Neural cell (in vitro differentiated cells): ENCODE results near the gene DDI1. TPM values are rescaled to one million over a fixed set of nuclear protein-coding genes. Genes with fewer than 3 reads are reported as not detected.

Experiments
- H2AFZ ChIP-seq: fragments of 200-600, 300-800 bp; sonication (generic), shearing (Covaris generic); 2 replicates; pipeline ENCODE4 v1.6.0; 2014; ENCODE audit warnings: low read depth, mild to moderate bottlenecking, antibody characterized with exemption, low read length, moderate library complexity
- H3F3A ChIP-seq: fragments of 200-600 bp; shearing (Covaris generic); 2 replicates; pipeline ENCODE4 v1.6.1; 2016; ENCODE audit warnings: mild to moderate bottlenecking, moderate library complexity, mixed read lengths, antibody characterized with exemption, low read length; ENCODE audit not compliant: insufficient read depth, poor library complexity, severe bottlenecking
- H3K27ac ChIP-seq: fragments of 200-600, 300-800 bp; sonication (generic), shearing (Covaris generic); 2 replicates; pipeline ENCODE4 v1.5.1; 2014; ENCODE audit warnings: mild to moderate bottlenecking, low read length, moderate library complexity
- H3K27me3 ChIP-seq: fragments of 300-800, 200-600 bp; sonication (generic), shearing (Covaris generic); 2 replicates; pipeline ENCODE4 v1.6.0; 2014; ENCODE audit warnings: mild to moderate bottlenecking, low read depth, low read length, moderate library complexity; ENCODE audit not compliant: insufficient read depth
- H3K36me3 ChIP-seq: fragments of 300-800, 200-600 bp; sonication (generic), shearing (Covaris generic); 2 replicates; pipeline ENCODE4 v1.5.1; 2014; ENCODE audit warnings: mild to moderate bottlenecking, antibody characterized with exemption, low read length, moderate library complexity; ENCODE audit not compliant: insufficient read depth
- H3K4me2 ChIP-seq: fragments of 300-800, 200-600 bp; sonication (generic), shearing (Covaris generic); 2 replicates; pipeline ENCODE4 v1.6.0; 2014; ENCODE audit warnings: mild to moderate bottlenecking, low read length
- H3K4me3 ChIP-seq: fragments of 300-800, 200-600 bp; sonication (generic), shearing (Covaris generic); 2 replicates; pipeline ENCODE4 v1.5.1; 2014; ENCODE audit warnings: mild to moderate bottlenecking, low read length, moderate library complexity
- H3K79me2 ChIP-seq: fragments of 200-600 bp; shearing (Covaris generic); replicated peaks from 2 replicates; pipeline ENCODE4 v1.6.0; 2014; ENCODE audit warnings: mild to moderate bottlenecking, low read length, moderate library complexity; ENCODE audit not compliant: insufficient read depth
- H3K9ac ChIP-seq: fragments of 300-800, 200-600 bp; sonication (generic), shearing (Covaris generic); 2 replicates; pipeline ENCODE4 v1.6.1; 2016; ENCODE audit warnings: mild to moderate bottlenecking, low read length, mixed read lengths
- H3K9me2 ChIP-seq: fragments of 200-600 bp; shearing (Covaris generic); 2 replicates; pipeline ENCODE4 v1.6.1; 2016; ENCODE audit warnings: mild to moderate bottlenecking, low read length, mixed read lengths; ENCODE audit not compliant: insufficient read depth
- H3K9me3 ChIP-seq: fragments of 200-600, 300-800 bp; sonication (generic), shearing (Covaris generic); 2 replicates; pipeline ENCODE4 v1.6.1; 2016; ENCODE audit warnings: mild to moderate bottlenecking, mixed run types, low read length, moderate library complexity, mixed read lengths
- H4K20me1 ChIP-seq: fragments of 200-600 bp; shearing (Covaris generic); 2 replicates; pipeline ENCODE4 v1.6.1; 2016; ENCODE audit warnings: mild to moderate bottlenecking, mixed run types; ENCODE audit not compliant: insufficient read depth
- CTCF ChIP-seq: fragments of 450-650 bp; IDR thresholded peaks from 2 replicates; pipeline ENCODE4 v1.5.1; 2014; ENCODE audit warnings: antibody characterized with exemption, mild to moderate bottlenecking, moderate library complexity; ENCODE audit not compliant: poor library complexity, severe bottlenecking
- EP300 ChIP-seq: fragments of 450-650 bp; conservative IDR thresholded peaks from 2 replicates; pipeline ENCODE4 v1.6.1; 2014; ENCODE audit warnings: antibody characterized with exemption, mild to moderate bottlenecking, moderate library complexity; ENCODE audit not compliant: poor library complexity, severe bottlenecking
- EZH2 ChIP-seq: fragments of 200-600, 300-800 bp; shearing (Covaris generic), sonication (generic); IDR thresholded peaks from 2 replicates; pipeline ENCODE4 v1.6.1; 2014; ENCODE audit warnings: antibody characterized with exemption, low read length, borderline replicate concordance, mild to moderate bottlenecking; ENCODE audit not compliant: insufficient read depth, poor library complexity, severe bottlenecking
- MXI1 ChIP-seq: fragments of 450-650 bp; conservative IDR thresholded peaks from 2 replicates; pipeline ENCODE4 v1.6.1; 2014; ENCODE audit warnings: antibody characterized with exemption, mild to moderate bottlenecking; ENCODE audit not compliant: poor library complexity, severe bottlenecking
- POLR2AphosphoS5 ChIP-seq: IDR thresholded peaks from 2 replicates; pipeline ENCODE4 v1.6.1; 2012
- RAD21 ChIP-seq: fragments of 450-650 bp; conservative IDR thresholded peaks from 2 replicates; pipeline ENCODE4 v1.6.1; 2014; ENCODE audit warnings: antibody characterized with exemption, mild to moderate bottlenecking, moderate library complexity
- REST ChIP-seq: IDR thresholded peaks from 2 replicates; pipeline ENCODE4 v1.6.1; 2012; ENCODE audit warnings: borderline replicate concordance
- SMC3 ChIP-seq: fragments of 450-650 bp; conservative IDR thresholded peaks from 2 replicates; pipeline ENCODE4 v1.6.1; 2014; ENCODE audit warnings: antibody characterized with exemption, mild to moderate bottlenecking, moderate library complexity; ENCODE audit not compliant: poor library complexity
- TAF1 ChIP-seq: IDR thresholded peaks from 2 replicates; pipeline ENCODE4 v1.6.1; 2012; ENCODE audit warnings: low read depth
- polyA minus RNA-seq: library from RNA; depleted of rRNA, polyadenylated mRNA; stranded (reverse); fragments of >200 nt; gene quantifications from 2 replicates; pipeline ENCODE4 v1.2.3, GENCODE V29; 2014
- polyA plus RNA-seq: library from polyadenylated mRNA; depleted of rRNA; stranded (reverse); fragments of >200 nt; gene quantifications from 2 replicates; pipeline ENCODE4 v1.2.3, GENCODE V29; 2014

Gene DDI1
- polyA plus RNA-seq (not detected in 2 replicates), polyA minus RNA-seq (not detected in 2 replicates)

- TF ChIP-seq SMC3 (no peak), POLR2AphosphoS5 (no peak), EP300 (no peak), RAD21 (no peak), MXI1 (no peak), EZH2 (no peak), TAF1 (no peak)
- H3K36me3 ChIP-seq = no peaks in the 10 kb centered on the region
Measured at GRCh38 chr11:104036588-104036987, at the start of gene DDI1. Gene DDI1, plus strand, starts transcription at chr11:104036640. Its CDS starts 183 bp downstream, at chr11:104036823.

GRCh38 chr11:103987629-103988594 lies 48.5 kb upstream of the DDI1 start:
- H3K36me3 ChIP-seq = no peaks in the 10 kb centered on the region
- no peaks in the 10 kb centered on the region for H3K79me2 ChIP-seq
- H3K9me3 ChIP-seq = no peaks in the 10 kb centered on the region
- no peak overlapping the region for H3K4me3 ChIP-seq
- no peak overlapping the region for H3K4me2 ChIP-seq
- H3K9ac ChIP-seq = no peak overlapping the region
- no peaks in the 10 kb centered on the region for H3K9me2 ChIP-seq
- H2AFZ ChIP-seq = no peak overlapping the region
- no peak overlapping the region for H3K27ac ChIP-seq
- H3F3A ChIP-seq = no peaks in the 10 kb centered on the region
- H3K27me3 ChIP-seq = no peaks in the 10 kb centered on the region
- H4K20me1 ChIP-seq = no peaks in the 10 kb centered on the region
- TF ChIP-seq POLR2AphosphoS5 (no peak), CTCF (peak; percentile 29), EZH2 (no peak), EP300 (no peak), SMC3 (peak; percentile 10), TAF1 (no peak)

More at GRCh38 chr11:104036588-104036987, at the start of gene DDI1:
- Histone ChIP-seq H3K9ac (no peak within 1 kb of the TSS), H3K9me2 (no peaks in the 10 kb centered on the region), H3F3A (no peaks in the 10 kb centered on the region), H4K20me1 (no peaks in the 10 kb centered on the region), H3K27me3 (no peaks in the 10 kb centered on the region), H3K4me3 (no peak within 1 kb of the TSS), H2AFZ (no peak within 1 kb of the TSS), H3K4me2 (no peak within 1 kb of the TSS), H3K27ac (no peak within 1 kb of the TSS), H3K79me2 (no peaks in the 10 kb centered on the region), H3K9me3 (no peaks in the 10 kb centered on the region)

- TF ChIP-seq EP300 = no peak
- TF ChIP-seq CTCF = no peak
- TF ChIP-seq EZH2 = no peak
- no peak for TF ChIP-seq REST
- no peak for TF ChIP-seq POLR2AphosphoS5
- TF ChIP-seq TAF1 = no peak
- no peak for TF ChIP-seq SMC3
- TF ChIP-seq RAD21 = no peak
- TF ChIP-seq MXI1 = no peak
- Histone ChIP-seq H3K9ac (no peak overlapping the region), H4K20me1 (no peaks in the 10 kb centered on the region), H3K9me2 (no peaks in the 10 kb centered on the region), H3K4me2 (no peak overlapping the region), H2AFZ (no peak overlapping the region), H3K79me2 (no peaks in the 10 kb centered on the region), H3K27me3 (no peaks in the 10 kb centered on the region), H3K27ac (no peak overlapping the region), H3K9me3 (no peaks in the 10 kb centered on the region), H3K4me3 (no peak overlapping the region), H3F3A (no peaks in the 10 kb centered on the region), H3K36me3 (no peaks in the 10 kb centered on the region)
Measured at GRCh38 chr11:103988595-103988969, 47.9 kb upstream of the DDI1 start.
